GM12872 (cell line): ENCODE data around the gene FKBP8.

Experiments used
- CTCF ChIP-seq: IDR thresholded peaks from 3 replicates; pipeline ENCODE4 v1.5.1; 2011; ENCODE audit warnings: low read depth, mild to moderate bottlenecking, low read length, moderate library complexity; ENCODE audit not compliant: insufficient read depth

The FKBP8 gene

GRCh38 chr19:18537431-18537830 is 5.9 kb downstream of the FKBP8 start:
- no peak for TF ChIP-seq CTCF

DNA sequence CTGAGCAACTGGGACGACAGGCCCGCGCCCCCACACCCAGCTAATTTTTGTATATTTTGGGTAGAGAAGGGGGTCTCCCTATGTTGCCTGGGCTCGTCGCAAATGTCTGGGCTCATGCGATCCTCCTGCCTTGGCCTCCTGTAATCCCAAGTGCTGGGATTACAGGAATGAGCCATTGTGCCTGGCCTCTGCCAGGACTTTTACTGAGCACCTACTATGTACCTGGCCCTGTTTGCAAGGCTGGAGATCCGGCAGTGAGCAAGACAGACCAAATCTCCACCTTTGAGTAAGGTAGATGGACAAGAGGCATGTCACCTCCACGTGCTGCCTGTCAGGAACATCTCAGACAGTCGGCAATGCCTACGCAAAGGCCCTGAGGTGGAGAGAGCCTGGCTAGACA is 6.9 kb downstream of the FKBP8 start:
- no peak for TF ChIP-seq CTCF

GRCh38 chr19:18533058-18533457 is 10.3 kb downstream of the FKBP8 start:
- no peak for TF ChIP-seq CTCF

GRCh38 chr19:18532168-18532890 is 11.0 kb downstream of the FKBP8 start:
- TF ChIP-seq CTCF, result no peak

DNA sequence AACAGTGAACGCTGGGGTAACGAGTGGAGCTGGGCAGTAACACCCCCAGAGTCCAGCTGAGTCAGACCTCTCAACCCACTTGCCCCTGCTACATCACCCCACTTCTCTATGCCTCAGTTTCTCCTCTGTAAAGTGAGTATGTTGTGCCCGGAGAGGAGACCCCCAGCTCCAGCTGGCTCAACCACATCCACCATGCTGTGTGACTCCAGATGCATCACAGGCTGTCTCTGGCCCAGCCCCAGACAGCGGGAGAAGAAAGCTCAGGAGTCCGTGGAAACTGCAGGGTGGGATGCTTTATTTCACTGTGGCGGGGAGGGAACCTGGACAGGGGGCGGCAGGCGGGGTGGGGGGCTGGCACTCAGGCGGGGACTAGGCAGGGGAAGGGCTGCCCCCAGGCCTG is 11.9 kb downstream of the FKBP8 start:
- TF ChIP-seq CTCF, result no peak

- no peak for TF ChIP-seq CTCF
Observed at GRCh38 chr19:18529782-18530181, 13.6 kb downstream of the FKBP8 start.

DNA sequence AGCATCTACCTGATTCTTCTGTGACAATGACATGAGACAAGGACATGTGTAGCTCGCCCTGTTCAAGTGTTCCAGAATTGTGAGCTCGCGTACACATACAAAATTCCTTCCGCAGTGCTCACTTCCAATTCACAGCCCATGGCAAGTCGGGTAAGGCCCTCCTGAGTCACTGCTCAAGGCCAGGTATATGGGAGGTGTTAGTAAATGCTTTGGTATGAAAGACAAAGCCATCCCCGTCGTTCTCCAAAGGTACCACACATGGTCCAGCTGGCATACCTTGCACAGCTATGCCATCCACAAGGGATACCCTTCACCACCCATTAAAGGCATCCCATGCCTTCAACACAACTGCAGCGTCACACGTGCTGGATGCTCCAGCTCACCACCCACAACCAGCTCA is 17.1 kb downstream of the FKBP8 start:
- no peak for TF ChIP-seq CTCF

- no peak for TF ChIP-seq CTCF
Observed at GRCh38 chr19:18523841-18524240, 19.5 kb downstream of the FKBP8 start.
